ENCODE results near the gene TAF5L.

DNA sequence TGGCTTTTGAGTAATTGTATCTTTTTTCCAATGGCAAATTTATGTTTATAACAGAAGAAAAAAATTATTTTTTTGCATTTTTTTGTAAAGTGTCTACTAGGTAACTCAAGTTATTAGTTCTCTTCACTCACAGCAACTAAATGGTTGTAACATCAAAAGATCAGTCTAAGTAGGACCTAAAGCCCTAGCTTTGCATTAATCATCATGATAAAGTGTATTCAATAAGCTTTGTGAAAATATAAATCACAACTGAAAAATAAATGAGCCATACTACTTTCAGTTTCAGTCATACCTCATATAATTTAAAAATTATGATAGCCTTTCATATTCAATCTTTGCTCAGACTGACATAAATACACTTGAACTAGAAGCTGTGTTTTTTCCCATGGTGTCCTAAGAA lies 6.9 kb downstream of the TAF5L start:
- TF ChIP-seq CTCF (conservative IDR thresholded peaks at IDR 0.05; ENCODE audit: low read depth, low read length) = no peak
- TF ChIP-seq CEBPB (IDR thresholded peaks at IDR 0.05; ENCODE audit: low read depth, low read length) = no peak
- no peak for TF ChIP-seq POLR2A (IDR thresholded peaks at IDR 0.05; ENCODE audit: low read depth, low read length)
- no peak for TF ChIP-seq MAZ (IDR thresholded peaks at IDR 0.05; ENCODE audit: borderline replicate concordance, low read depth, low read length)
- no peak for TF ChIP-seq RAD21 (IDR thresholded peaks at IDR 0.05; ENCODE audit: low read length)
- TF ChIP-seq SMC3 (IDR thresholded peaks at IDR 0.05; ENCODE audit: low read depth, low read length) = no peak
- no peak for TF ChIP-seq FOS (IDR thresholded peaks at IDR 0.05; ENCODE audit: low read depth, low read length)
- no peak for TF ChIP-seq RFX5 (IDR thresholded peaks at IDR 0.05; ENCODE audit: low read depth, low read length)
- TF ChIP-seq, protein P1, sequence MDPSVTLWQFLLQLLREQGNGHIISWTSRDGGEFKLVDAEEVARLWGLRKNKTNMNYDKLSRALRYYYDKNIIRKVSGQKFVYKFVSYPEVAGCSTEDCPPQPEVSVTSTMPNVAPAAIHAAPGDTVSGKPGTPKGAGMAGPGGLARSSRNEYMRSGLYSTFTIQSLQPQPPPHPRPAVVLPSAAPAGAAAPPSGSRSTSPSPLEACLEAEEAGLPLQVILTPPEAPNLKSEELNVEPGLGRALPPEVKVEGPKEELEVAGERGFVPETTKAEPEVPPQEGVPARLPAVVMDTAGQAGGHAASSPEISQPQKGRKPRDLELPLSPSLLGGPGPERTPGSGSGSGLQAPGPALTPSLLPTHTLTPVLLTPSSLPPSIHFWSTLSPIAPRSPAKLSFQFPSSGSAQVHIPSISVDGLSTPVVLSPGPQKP (IDR thresholded peaks at IDR 0.05; ENCODE audit: borderline replicate concordance, low read depth, low read length) = no peak
- no peak for TF ChIP-seq MAFK (IDR thresholded peaks at IDR 0.05; ENCODE audit: low read depth, low read length)
- no peak for TF ChIP-seq USF2 (IDR thresholded peaks at IDR 0.05; ENCODE audit: low read depth, low read length)
